HEK293 (cell line): ENCODE results near the gene SUSD3.

Source experiments
- CTCF ChIA-PET: fragments of 350-600 bp; formaldehyde crosslinking; extraction: SDS; loops from one replicate; lab custom pipeline; 2021; ENCODE audit warnings: antibody characterized with exemption; lab: Yijun Ruan, JAX
- POLR2A ChIA-PET: fragments of 300-600 bp; formaldehyde crosslinking; extraction: SDS; loops from one replicate; lab custom pipeline; 2020; ENCODE audit warnings: antibody characterized with exemption, inconsistent platforms; lab: Yijun Ruan, JAX
- H3K27ac ChIP-seq: fragments of 200-500 bp; sonication (Bioruptor generic); 2 replicates; pipeline ENCODE4 v1.5.1; 2014; ENCODE audit warnings: low read depth, low read length, control low read depth, inconsistent platforms; ENCODE audit errors: extremely low read depth
- H3K36me3 ChIP-seq, 2 experiments: fragments of 200-500 bp in 1 of 2; sonication (Bioruptor generic) in 1 of 2; 1 replicate in 1 of 2; 2 replicates in 1 of 2; pipeline ENCODE4 v1.5.1; 2014 to 2017; ENCODE audit warnings: inconsistent platforms in 2 of 2, low read length in 2 of 2; ENCODE audit not compliant: control insufficient read depth in 2 of 2, insufficient read depth in 1 of 2
- H3K4me1 ChIP-seq: fragments of 200-500 bp; sonication (Bioruptor generic); 2 replicates; pipeline ENCODE4 v1.5.1; 2014; ENCODE audit warnings: mild to moderate bottlenecking, low read length, inconsistent platforms; ENCODE audit not compliant: control insufficient read depth, insufficient read depth
- H3K4me3 ChIP-seq: 2 replicates; pipeline ENCODE4 v1.5.1; 2011; ENCODE audit warnings: low read depth, mild to moderate bottlenecking, control low read depth, low read length, moderate library complexity
- H3K9me3 ChIP-seq: fragments of 200-500 bp; sonication (Bioruptor generic); 2 replicates; pipeline ENCODE4 v1.5.1; 2014; ENCODE audit warnings: low read depth, low read length, inconsistent platforms; ENCODE audit not compliant: control insufficient read depth, insufficient read depth
- GLIS2 ChIP-seq: fragments of 450-650 bp; formaldehyde crosslinking; IDR thresholded peaks from 2 replicates; pipeline ENCODE4 v1.5.1; 2016; ENCODE audit warnings: missing biosample characterization, missing genetic modification characterization
- KLF1 ChIP-seq: fragments of 450-650 bp; formaldehyde crosslinking; IDR thresholded peaks from 2 replicates; pipeline ENCODE4 v1.5.1; 2016; ENCODE audit warnings: missing biosample characterization, missing genetic modification characterization
- KLF16 ChIP-seq: fragments of 450-650 bp; formaldehyde crosslinking; IDR thresholded peaks from 2 replicates; pipeline ENCODE4 v1.5.1; 2017; ENCODE audit warnings: missing biosample characterization, missing genetic modification characterization
- PBX3 ChIP-seq: sonication (generic); formaldehyde crosslinking; IDR thresholded peaks from 2 replicates; pipeline ENCODE4 v1.8.1; 2022; ENCODE audit warnings: mild to moderate bottlenecking, moderate library complexity, missing genetic modification reagents
- REST ChIP-seq: fragments of 450-650 bp; formaldehyde crosslinking; IDR thresholded peaks from 2 replicates; pipeline ENCODE4 v1.5.1; 2016; ENCODE audit warnings: missing biosample characterization, missing genetic modification characterization
- YY2 ChIP-seq: fragments of 450-650 bp; formaldehyde crosslinking; IDR thresholded peaks from 2 replicates; pipeline ENCODE4 v1.5.1; 2016; ENCODE audit warnings: missing biosample characterization, missing genetic modification characterization
- ZBTB26 ChIP-seq: fragments of 450-650 bp; formaldehyde crosslinking; optimal IDR thresholded peaks from 2 replicates; pipeline ENCODE3; 2016; ENCODE audit warnings: missing biosample characterization, mild to moderate bottlenecking, missing genetic modification characterization
- ZFP3 ChIP-seq: fragments of 450-650 bp; formaldehyde crosslinking; IDR thresholded peaks from 2 replicates; pipeline ENCODE4 v1.5.1; 2016; ENCODE audit warnings: low read depth, missing biosample characterization, missing genetic modification characterization
- ZNF10 ChIP-seq: fragments of 450-650 bp; formaldehyde crosslinking; IDR thresholded peaks from 2 replicates; pipeline ENCODE4 v1.5.1; 2017; ENCODE audit warnings: missing biosample characterization, missing genetic modification characterization
- ZNF2 ChIP-seq: fragments of 450-650 bp; formaldehyde crosslinking; IDR thresholded peaks from 2 replicates; pipeline ENCODE4 v1.5.1; 2016; ENCODE audit warnings: missing biosample characterization, missing genetic modification characterization
- ZNF211 ChIP-seq: fragments of 450-650 bp; formaldehyde crosslinking; IDR thresholded peaks from 2 replicates; pipeline ENCODE4 v1.5.1; 2016; ENCODE audit warnings: low read depth, missing biosample characterization, missing genetic modification characterization
- ZNF223 ChIP-seq: fragments of 450-650 bp; formaldehyde crosslinking; IDR thresholded peaks from 2 replicates; pipeline ENCODE4 v1.5.1; 2016; ENCODE audit warnings: missing biosample characterization, missing genetic modification characterization
- ZNF341 ChIP-seq: fragments of 450-650 bp; formaldehyde crosslinking; IDR thresholded peaks from 2 replicates; pipeline ENCODE4; 2016; ENCODE audit warnings: low read depth, missing biosample characterization, missing genetic modification characterization
- ZNF354C ChIP-seq: fragments of 450-650 bp; formaldehyde crosslinking; IDR thresholded peaks from 2 replicates; pipeline ENCODE4 v1.5.1; 2016; ENCODE audit warnings: missing biosample characterization, missing genetic modification characterization, low read depth, borderline replicate concordance
- ZNF449 ChIP-seq: fragments of 450-650 bp; formaldehyde crosslinking; IDR thresholded peaks from 2 replicates; pipeline ENCODE4 v1.5.1; 2017; ENCODE audit warnings: missing biosample characterization, mild to moderate bottlenecking, missing genetic modification characterization, moderate library complexity
- ZNF473 ChIP-seq: fragments of 450-650 bp; formaldehyde crosslinking; IDR thresholded peaks from 2 replicates; pipeline ENCODE4 v1.5.1; 2017; ENCODE audit warnings: missing biosample characterization, missing genetic modification characterization
- ZNF549 ChIP-seq: fragments of 450-650 bp; IDR thresholded peaks from 2 replicates; pipeline ENCODE4 v1.5.1; 2018; ENCODE audit warnings: missing biosample characterization, missing genetic modification characterization, mild to moderate bottlenecking, inconsistent platforms, moderate library complexity
- ZNF596 ChIP-seq: fragments of 450-650 bp; IDR thresholded peaks from 2 replicates; pipeline ENCODE4 v1.5.0; 2018; ENCODE audit warnings: missing biosample characterization, mild to moderate bottlenecking, missing genetic modification characterization, moderate library complexity
- ZNF600 ChIP-seq: fragments of 450-650 bp; formaldehyde crosslinking; IDR thresholded peaks from 2 replicates; pipeline ENCODE4 v1.5.1; 2016; ENCODE audit warnings: missing biosample characterization, missing genetic modification characterization
- ZNF624 ChIP-seq: fragments of 450-650 bp; formaldehyde crosslinking; IDR thresholded peaks from 2 replicates; pipeline ENCODE4 v1.5.1; 2017; ENCODE audit warnings: missing biosample characterization, missing genetic modification characterization
- ZNF677 ChIP-seq: fragments of 450-650 bp; IDR thresholded peaks from 2 replicates; pipeline ENCODE4 v1.5.0; 2018; ENCODE audit warnings: missing biosample characterization, mild to moderate bottlenecking, missing genetic modification characterization, moderate library complexity
- ZNF707 ChIP-seq: fragments of 450-650 bp; formaldehyde crosslinking; IDR thresholded peaks from 2 replicates; pipeline ENCODE4 v1.5.1; 2016; ENCODE audit warnings: missing biosample characterization, missing genetic modification characterization
- ZNF768 ChIP-seq: fragments of 450-650 bp; formaldehyde crosslinking; IDR thresholded peaks from 2 replicates; pipeline ENCODE4 v1.5.1; 2018; ENCODE audit warnings: missing biosample characterization, mild to moderate bottlenecking, missing genetic modification characterization
- TF ChIP-seq, protein P1 (sequence below): fragments of 450-650 bp; formaldehyde crosslinking; IDR thresholded peaks from 2 replicates; pipeline ENCODE4 v1.5.1; 2017; ENCODE audit warnings: missing biosample characterization, missing genetic modification characterization
- TF ChIP-seq, protein P2 (sequence below): fragments of 450-650 bp; formaldehyde crosslinking; IDR thresholded peaks from 2 replicates; pipeline ENCODE4 v1.5.1; 2016; ENCODE audit warnings: missing biosample characterization, missing genetic modification characterization

Gene SUSD3

DNA sequence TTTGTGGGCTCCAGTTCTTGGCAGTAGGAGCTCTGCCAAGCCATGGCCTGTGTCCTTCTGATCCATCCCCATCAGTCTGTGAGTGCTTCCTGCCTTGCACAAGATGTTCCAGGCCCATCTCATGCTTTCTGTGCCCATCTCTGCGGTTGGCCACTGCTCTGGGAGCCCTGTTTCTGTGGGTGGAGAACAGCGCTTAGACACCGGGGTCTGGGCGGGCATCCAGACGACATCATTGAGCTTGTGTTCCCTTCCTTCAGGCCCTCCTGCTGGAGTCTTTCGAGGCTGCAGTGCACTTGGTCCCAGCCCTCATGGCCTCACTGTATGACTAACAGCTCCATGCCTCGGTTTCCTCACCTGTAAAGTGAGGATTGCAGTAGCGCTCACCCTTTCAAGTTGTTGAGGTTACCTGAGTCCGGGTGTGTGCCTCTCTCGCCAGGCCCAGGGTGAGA is 22.6 kb downstream of the SUSD3 start:
- no peaks in the 10 kb centered on the region for H3K4me1 ChIP-seq
- POLR2A ChIA-PET: no interaction called here
- H3K9me3 ChIP-seq: no peaks in the 10 kb centered on the region
- TF ChIP-seq ZNF596 (tag by site-specific recombination) (no peak), REST (tag by site-specific recombination) (no peak), ZNF211 (no peak), GLIS2 (tag by site-specific recombination) (no peak), ZNF354C (tag by site-specific recombination) (no peak), ZFP3 (tag by site-specific recombination) (no peak), ZNF223 (tag by site-specific recombination) (no peak), ZNF473 (no peak), ZBTB26 (tag by site-specific recombination) (no peak), ZNF549 (tag by site-specific recombination) (no peak)
- TF ChIP-seq, all 188 proteins: peak for 0
- Histone ChIP-seq H3K27ac (no peak overlapping the region), H3K36me3 (no peaks in the 10 kb centered on the region), H3K4me3 (no peak overlapping the region)
- CTCF ChIA-PET: interaction anchor here (0.5 to 0.8 kb wide), 2 partner anchors 9 to 15 kb away, joined by 3 to 4 read pairs; no protein-coding TSS in a partner anchor

- ChIA-PET CTCF (no interaction called here), POLR2A (no interaction called here)
- Histone ChIP-seq H3K4me1 (no peaks in the 10 kb centered on the region), H3K9me3 (no peaks in the 10 kb centered on the region), H3K36me3 (no peaks in the 10 kb centered on the region), H3K27ac (no peak overlapping the region), H3K4me3 (no peak overlapping the region)
- TF ChIP-seq YY2 (tag by site-specific recombination): no peak
- TF ChIP-seq, protein P1, sequence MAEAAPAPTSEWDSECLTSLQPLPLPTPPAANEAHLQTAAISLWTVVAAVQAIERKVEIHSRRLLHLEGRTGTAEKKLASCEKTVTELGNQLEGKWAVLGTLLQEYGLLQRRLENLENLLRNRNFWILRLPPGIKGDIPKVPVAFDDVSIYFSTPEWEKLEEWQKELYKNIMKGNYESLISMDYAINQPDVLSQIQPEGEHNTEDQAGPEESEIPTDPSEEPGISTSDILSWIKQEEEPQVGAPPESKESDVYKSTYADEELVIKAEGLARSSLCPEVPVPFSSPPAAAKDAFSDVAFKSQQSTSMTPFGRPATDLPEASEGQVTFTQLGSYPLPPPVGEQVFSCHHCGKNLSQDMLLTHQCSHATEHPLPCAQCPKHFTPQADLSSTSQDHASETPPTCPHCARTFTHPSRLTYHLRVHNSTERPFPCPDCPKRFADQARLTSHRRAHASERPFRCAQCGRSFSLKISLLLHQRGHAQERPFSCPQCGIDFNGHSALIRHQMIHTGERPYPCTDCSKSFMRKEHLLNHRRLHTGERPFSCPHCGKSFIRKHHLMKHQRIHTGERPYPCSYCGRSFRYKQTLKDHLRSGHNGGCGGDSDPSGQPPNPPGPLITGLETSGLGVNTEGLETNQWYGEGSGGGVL (tag by site-specific recombination): no peak
- no peak for TF ChIP-seq ZNF768 (tag by site-specific recombination)
- no peak for TF ChIP-seq ZNF449
- no peak for TF ChIP-seq ZNF600
- no peak for TF ChIP-seq ZNF624 (tag by site-specific recombination)
- no peak for TF ChIP-seq KLF16 (tag by site-specific recombination)
- TF ChIP-seq, protein P2, sequence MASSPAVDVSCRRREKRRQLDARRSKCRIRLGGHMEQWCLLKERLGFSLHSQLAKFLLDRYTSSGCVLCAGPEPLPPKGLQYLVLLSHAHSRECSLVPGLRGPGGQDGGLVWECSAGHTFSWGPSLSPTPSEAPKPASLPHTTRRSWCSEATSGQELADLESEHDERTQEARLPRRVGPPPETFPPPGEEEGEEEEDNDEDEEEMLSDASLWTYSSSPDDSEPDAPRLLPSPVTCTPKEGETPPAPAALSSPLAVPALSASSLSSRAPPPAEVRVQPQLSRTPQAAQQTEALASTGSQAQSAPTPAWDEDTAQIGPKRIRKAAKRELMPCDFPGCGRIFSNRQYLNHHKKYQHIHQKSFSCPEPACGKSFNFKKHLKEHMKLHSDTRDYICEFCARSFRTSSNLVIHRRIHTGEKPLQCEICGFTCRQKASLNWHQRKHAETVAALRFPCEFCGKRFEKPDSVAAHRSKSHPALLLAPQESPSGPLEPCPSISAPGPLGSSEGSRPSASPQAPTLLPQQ: no peak
- TF ChIP-seq ZNF10 (tag by site-specific recombination): no peak
- TF ChIP-seq PBX3 (CRISPR knock-in tag): no peak
- no peak for TF ChIP-seq ZNF677
- no peak for TF ChIP-seq ZNF707 (tag by site-specific recombination)
- no peak for TF ChIP-seq ZNF2 (tag by site-specific recombination)
- no peak for TF ChIP-seq ZNF341 (tag by site-specific recombination)
- no peak for TF ChIP-seq KLF1
These were observed 23.4 kb downstream of the SUSD3 start for GRCh38 chr9:93081931-93082330.
